Measurements from ENCODE around the gene DEFB131B. TPM values are rescaled to one million over a fixed set of nuclear protein-coding genes. Genes with fewer than 3 reads are reported as not detected.
"Not testable (repeated sequence)": the region's sequence is repeated elsewhere in the genome, so short reads cannot be mapped to it uniquely, and the experiment has no call there.

Gene DEFB131B
- total and polyA plus RNA-seq, 8 donors = not detected

DNA sequence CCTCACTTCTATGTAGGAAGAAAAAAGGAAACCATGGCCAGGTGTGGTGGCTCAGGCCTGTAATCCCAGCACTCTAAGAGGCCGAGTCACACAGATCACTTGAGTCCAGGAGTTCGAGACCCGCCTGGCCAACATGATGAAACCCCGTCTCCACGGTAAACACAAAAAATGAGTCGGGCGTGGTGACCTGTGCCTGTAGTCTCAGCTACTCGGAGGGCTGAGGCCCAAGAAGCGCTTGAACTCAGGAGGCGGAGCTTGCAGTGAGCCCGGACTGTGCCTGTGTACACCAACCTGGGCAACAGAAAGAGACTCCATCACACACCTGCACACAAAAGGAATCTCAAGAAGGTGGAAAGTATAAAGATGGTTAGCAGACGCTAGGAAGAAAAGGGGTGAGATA is 17.7 kb downstream of the DEFB131B start:
- Histone ChIP-seq H3K36me3 (peaks cover 0 to 6% (median 1%) of the 10 kb centered on the region in 4 donors), H3K4me3 (no peak overlapping the region), H3K27ac (no peak overlapping the region), H3K9me3 (no peaks in the 10 kb centered on the region), H3K4me1 (no peaks in the 10 kb centered on the region), H3K27me3 (no peaks in the 10 kb centered on the region)
- TF ChIP-seq POLR2A (IDR thresholded peaks at IDR 0.05) (no peak), EP300 (IDR thresholded peaks at IDR 0.05) (no peak), POLR2AphosphoS5 (IDR thresholded peaks at IDR 0.05) (no peak)
- TF ChIP-seq, protein P1, sequence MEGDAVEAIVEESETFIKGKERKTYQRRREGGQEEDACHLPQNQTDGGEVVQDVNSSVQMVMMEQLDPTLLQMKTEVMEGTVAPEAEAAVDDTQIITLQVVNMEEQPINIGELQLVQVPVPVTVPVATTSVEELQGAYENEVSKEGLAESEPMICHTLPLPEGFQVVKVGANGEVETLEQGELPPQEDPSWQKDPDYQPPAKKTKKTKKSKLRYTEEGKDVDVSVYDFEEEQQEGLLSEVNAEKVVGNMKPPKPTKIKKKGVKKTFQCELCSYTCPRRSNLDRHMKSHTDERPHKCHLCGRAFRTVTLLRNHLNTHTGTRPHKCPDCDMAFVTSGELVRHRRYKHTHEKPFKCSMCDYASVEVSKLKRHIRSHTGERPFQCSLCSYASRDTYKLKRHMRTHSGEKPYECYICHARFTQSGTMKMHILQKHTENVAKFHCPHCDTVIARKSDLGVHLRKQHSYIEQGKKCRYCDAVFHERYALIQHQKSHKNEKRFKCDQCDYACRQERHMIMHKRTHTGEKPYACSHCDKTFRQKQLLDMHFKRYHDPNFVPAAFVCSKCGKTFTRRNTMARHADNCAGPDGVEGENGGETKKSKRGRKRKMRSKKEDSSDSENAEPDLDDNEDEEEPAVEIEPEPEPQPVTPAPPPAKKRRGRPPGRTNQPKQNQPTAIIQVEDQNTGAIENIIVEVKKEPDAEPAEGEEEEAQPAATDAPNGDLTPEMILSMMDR (IDR thresholded peaks at IDR 0.05) = no peak
- intact Hi-C loops (cut with DNase I; ENCODE audit: low total_unique reads) = no loop called here
- 89 to 98% (median 94%) methylated on average over 12 of the region's 12 CpGs for WGBS, 5 donors
- no peak for DNase-seq

DNA sequence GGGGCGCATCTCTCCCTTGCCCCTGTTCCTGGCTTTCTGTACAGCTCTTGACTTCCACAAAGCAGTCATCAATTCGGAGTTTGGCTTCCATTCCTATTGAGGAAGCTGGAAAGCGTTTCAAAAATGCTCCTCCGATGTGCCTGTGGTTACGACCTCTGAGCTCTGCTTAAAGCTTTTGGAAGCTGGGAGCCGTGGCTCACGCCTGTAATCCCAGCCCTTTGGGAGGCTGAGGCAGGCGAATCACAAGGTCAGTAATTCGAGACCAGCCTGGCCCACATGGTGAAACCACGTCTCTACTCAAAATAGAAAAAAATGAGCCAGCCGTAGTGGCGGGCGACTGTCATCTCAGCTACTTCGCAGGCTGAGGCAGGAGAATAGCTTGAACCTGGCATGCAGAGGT is 22.9 kb downstream of the DEFB131B start:
- H3K4me3 ChIP-seq; H3K27me3 ChIP-seq; intact Hi-C loops (cut with DNase I; ENCODE audit: low total_unique reads); H3K9me3 ChIP-seq; DNase-seq; H3K27ac ChIP-seq; H3K4me1 ChIP-seq: not testable (repeated sequence)
- peaks cover 0 to 32% (median 24%) of the 10 kb centered on the region in 4 donors for H3K36me3 ChIP-seq
- WGBS, 5 donors = 85 to 88% (median 87%) methylated on average over 14 of the region's 14 CpGs

DNA sequence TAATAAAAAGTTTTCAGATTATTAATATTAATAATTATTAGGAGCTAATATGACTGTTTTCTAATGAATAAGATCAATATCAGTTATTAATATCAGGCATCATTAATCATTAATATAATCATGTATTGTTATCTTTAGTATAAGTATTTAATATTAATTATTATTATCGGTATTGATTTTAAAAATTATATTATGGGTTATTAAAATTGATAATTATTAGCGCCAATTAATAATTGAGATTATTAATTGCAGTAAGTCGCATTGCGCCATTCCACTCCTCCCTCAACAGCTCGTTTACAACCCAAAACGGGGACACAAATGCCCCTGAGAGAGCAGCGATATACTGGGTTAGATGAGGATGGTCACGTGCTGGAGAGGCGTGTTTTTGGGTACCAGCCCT is 30.0 kb downstream of the DEFB131B start:
- intact Hi-C loops (cut with DNase I; ENCODE audit: low total_unique reads) = no loop called here
- peaks cover 4 to 65% (median 51%) of the 10 kb centered on the region in 4 donors for H3K36me3 ChIP-seq
- H3K27me3 ChIP-seq = no peaks in the 10 kb centered on the region
- TF ChIP-seq POLR2A (IDR thresholded peaks at IDR 0.05) (no peak), POLR2AphosphoS5 (IDR thresholded peaks at IDR 0.05) (no peak), EP300 (IDR thresholded peaks at IDR 0.05) (no peak)
- TF ChIP-seq, protein P1 (IDR thresholded peaks at IDR 0.05) = no peak
- WGBS, 5 donors = 68 to 86% (median 72%) methylated on average over 9 of the region's 9 CpGs
- no peaks in the 10 kb centered on the region for H3K9me3 ChIP-seq
- no peak for DNase-seq
- no peaks in the 10 kb centered on the region for H3K4me1 ChIP-seq
- H3K27ac ChIP-seq = no peak overlapping the region
- H3K4me3 ChIP-seq = no peak overlapping the region

DNA sequence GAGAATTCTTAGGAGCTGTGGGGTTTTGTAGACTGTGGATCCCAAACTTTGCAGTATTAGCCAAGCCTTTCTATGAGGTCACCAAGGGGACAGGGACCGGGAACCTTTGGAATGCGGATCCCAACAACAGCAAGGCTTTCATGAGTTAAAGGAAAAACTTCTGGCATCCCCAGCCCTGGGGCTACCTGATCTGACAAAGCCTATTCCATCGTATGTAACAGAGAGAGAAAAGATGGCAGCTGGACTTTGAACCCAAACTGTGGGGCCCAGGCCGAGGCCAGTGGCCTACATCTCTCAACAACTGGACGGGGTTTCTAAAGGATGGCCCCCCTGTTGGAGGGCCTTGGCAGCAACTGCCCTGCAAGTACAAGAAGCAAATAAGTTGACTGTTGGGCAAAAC is 32.5 kb downstream of the DEFB131B start:
- H3K9me3 ChIP-seq; intact Hi-C loops (cut with DNase I; ENCODE audit: low total_unique reads); H3K27ac ChIP-seq; DNase-seq; H3K27me3 ChIP-seq; H3K4me1 ChIP-seq; H3K4me3 ChIP-seq: not testable (repeated sequence)
- WGBS, 5 donors = 78 to 86% (median 83%) methylated on average over 5 of the region's 5 CpGs
- H3K36me3 ChIP-seq = peaks cover 19 to 70% (median 60%) of the 10 kb centered on the region in 4 donors

DNA sequence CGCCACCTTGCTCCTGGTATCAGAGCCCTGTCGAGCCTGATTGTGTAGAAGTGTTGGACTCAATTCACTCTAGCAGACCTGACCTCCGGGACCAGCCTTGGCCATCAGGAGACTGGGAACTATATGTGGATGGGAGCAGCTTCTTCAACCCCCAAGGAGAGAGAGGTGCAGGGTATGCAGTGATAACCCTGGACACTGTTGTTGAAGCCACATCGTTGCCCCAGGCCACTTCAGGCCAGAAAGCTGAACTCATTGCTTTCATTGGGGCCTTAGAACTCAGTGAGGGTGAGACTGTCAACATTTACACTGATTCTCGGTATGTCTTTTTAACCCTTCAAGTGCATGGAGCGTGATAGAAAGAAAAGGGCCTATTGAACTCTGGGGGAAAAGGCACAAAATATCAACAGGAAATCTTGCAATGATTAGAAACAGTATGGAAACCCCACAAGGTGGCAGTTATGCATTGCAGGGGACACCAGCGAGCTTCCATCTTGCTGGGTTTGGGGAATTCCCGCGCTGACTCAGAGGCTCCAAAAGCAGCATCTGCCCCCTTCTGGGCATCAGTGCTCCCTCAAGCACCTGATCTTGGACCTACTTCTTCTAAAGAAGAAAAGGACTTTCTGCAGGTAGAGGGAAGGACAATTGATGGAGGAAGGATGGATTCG is 33.2 kb downstream of the DEFB131B start:
- H3K27ac ChIP-seq; H3K27me3 ChIP-seq; H3K4me3 ChIP-seq; H3K9me3 ChIP-seq; intact Hi-C loops (cut with DNase I; ENCODE audit: low total_unique reads); H3K4me1 ChIP-seq; DNase-seq: not testable (repeated sequence)
- H3K36me3 ChIP-seq = peaks cover 25 to 70% (median 66%) of the 10 kb centered on the region in 4 donors
- 80 to 82% (median 81%) methylated on average over 9 to 10 of the region's 10 CpGs for WGBS, 5 donors

DNA sequence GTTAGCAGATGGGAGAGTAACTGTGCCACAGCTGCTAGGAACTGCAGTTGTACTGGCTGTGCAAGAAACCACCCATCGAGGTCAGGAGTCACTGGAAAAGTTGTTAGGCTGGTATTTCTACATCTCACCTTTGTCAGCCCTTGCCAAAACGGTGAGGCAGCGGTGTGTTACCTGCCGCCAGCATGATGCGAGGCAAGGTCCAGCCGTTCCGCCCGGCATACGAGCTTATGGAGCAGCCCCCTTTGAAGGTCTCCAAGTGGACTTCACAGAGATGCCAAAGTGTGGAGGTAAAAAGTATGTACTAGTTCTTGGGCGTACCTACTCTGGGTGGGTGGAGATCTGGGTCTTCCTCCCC is 33.7 kb downstream of the DEFB131B start:
- 44 to 77% (median 47%) methylated on average over 10 of the region's 10 CpGs for WGBS, 5 donors
- peaks cover 25 to 72% (median 67%) of the 10 kb centered on the region in 4 donors for H3K36me3 ChIP-seq

More for the DNA sequence above, 33.7 kb downstream of the DEFB131B start:
- H3K27me3 ChIP-seq; H3K4me3 ChIP-seq; intact Hi-C loops (cut with DNase I; ENCODE audit: low total_unique reads); H3K27ac ChIP-seq; H3K9me3 ChIP-seq; DNase-seq; H3K4me1 ChIP-seq: not testable (repeated sequence)
